ENCODE measurements around the gene MAPRE2.
A peak's percentile ranks its signal among the peaks of the same experiment; 100 is the strongest.

Gene MAPRE2

DNA sequence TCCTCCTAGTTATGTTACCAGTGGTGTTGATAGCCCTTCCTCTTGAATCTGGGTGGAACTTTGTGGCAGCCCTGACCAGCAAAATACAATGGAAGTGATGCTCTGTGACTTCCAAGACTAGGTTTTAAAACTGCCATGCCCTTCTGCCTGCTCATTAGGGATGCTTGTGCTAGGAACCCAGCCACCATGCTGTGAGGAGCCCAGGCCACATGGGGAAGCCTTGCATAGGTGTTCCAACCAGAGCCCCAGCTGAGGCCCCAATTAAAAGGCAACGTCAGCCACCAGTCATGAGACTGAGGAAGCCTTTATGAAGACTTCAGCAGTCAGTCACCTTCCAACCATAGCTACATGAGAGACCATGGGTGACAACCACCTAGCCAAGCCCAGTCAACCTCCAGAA, 14.0 kb upstream of the MAPRE2 start:
- Histone ChIP-seq H3K79me2 (ENCODE audit: control insufficient read depth, insufficient read depth, low read length, poor library complexity) (no peaks in the 10 kb centered on the region), H3K27me3 (ENCODE audit: insufficient read depth, low read length) (no peaks in the 10 kb centered on the region), H3K4me3 (ENCODE audit: low read depth, low read length) (no peak overlapping the region), H2BK12ac (ENCODE audit: low read length) (no peak overlapping the region), H3K4ac (ENCODE audit: low read depth, low read length) (no peak overlapping the region), H3K18ac (ENCODE audit: low read length) (no peak overlapping the region), H2AK5ac (ENCODE audit: low read length) (no peak overlapping the region), H3K14ac (ENCODE audit: low read length) (no peak overlapping the region), H2BK5ac (ENCODE audit: low read depth, low read length, poor library complexity) (no peak overlapping the region), H4K12ac (ENCODE audit: low read depth, low read length) (no peak overlapping the region), H3K36me3 (ENCODE audit: control insufficient read depth in 1 of 2, insufficient read depth in 2 of 2, low read length in 2 of 2) (no peaks in the 10 kb centered on the region), H2AFZ (ENCODE audit: insufficient read depth, low read length, poor library complexity) (no peak overlapping the region), H3K79me1 (ENCODE audit: low read length) (no peaks in the 10 kb centered on the region), H3K23ac (ENCODE audit: low read length) (no peak overlapping the region), H3K4me2 (ENCODE audit: low read length) (no peak overlapping the region), H3K9ac (ENCODE audit: low read length) (no peak overlapping the region), H4K8ac (ENCODE audit: low read depth, low read length) (no peak overlapping the region), H3K9me3 (ENCODE audit: insufficient read depth, low read depth, low read length) (no peaks in the 10 kb centered on the region), H3K4me1 (ENCODE audit: control insufficient read depth in 1 of 2, insufficient read depth in 2 of 2, low read length in 2 of 2) (no peaks in the 10 kb centered on the region), H3K27ac (ENCODE audit: low read depth, low read length) (no peak overlapping the region), H4K91ac (ENCODE audit: low read depth, low read length) (no peak overlapping the region), H2BK120ac (ENCODE audit: insufficient read depth, low read length, poor library complexity) (no peak overlapping the region)
- WGBS (ENCODE audit: extremely low coverage, insufficient coverage, insufficient read length), result no CpG with 5 or more reads among the region's 1 CpG
- no peak for DNase-seq

DNA sequence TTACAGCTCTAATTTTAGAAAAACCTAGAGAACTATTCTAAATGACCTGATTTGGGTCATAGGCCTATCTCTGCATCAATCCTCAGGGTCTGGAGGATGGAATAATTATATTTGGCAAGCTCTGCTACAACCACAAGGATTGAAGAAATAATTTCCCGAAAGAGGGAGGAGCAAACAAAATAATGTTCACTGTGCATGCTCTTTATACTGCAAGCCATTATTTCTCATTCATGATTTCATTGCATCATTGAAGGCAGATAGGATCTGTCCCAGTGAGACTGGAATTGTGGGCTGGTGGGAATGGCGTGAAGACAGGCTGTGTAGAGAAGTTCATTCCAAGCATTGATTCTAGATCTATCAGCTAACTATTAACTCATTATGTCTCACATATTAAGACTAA, 12.7 kb upstream of the MAPRE2 start:
- Histone ChIP-seq H3K9me3 (ENCODE audit: insufficient read depth, low read depth, low read length) (no peaks in the 10 kb centered on the region), H4K12ac (ENCODE audit: low read depth, low read length) (no peak overlapping the region), H3K4me2 (ENCODE audit: low read length) (no peak overlapping the region), H3K9ac (ENCODE audit: low read length) (no peak overlapping the region), H2BK12ac (ENCODE audit: low read length) (no peak overlapping the region), H4K8ac (ENCODE audit: low read depth, low read length) (no peak overlapping the region), H2AFZ (ENCODE audit: insufficient read depth, low read length, poor library complexity) (no peak overlapping the region), H3K79me1 (ENCODE audit: low read length) (no peaks in the 10 kb centered on the region), H2BK120ac (ENCODE audit: insufficient read depth, low read length, poor library complexity) (no peak overlapping the region), H3K27ac (ENCODE audit: low read depth, low read length) (no peak overlapping the region), H2AK5ac (ENCODE audit: low read length) (no peak overlapping the region), H3K4me1 (ENCODE audit: control insufficient read depth in 1 of 2, insufficient read depth in 2 of 2, low read length in 2 of 2) (no peaks in the 10 kb centered on the region), H2BK5ac (ENCODE audit: low read depth, low read length, poor library complexity) (no peak overlapping the region), H3K18ac (ENCODE audit: low read length) (no peak overlapping the region), H3K4me3 (ENCODE audit: low read depth, low read length) (no peak overlapping the region), H3K4ac (ENCODE audit: low read depth, low read length) (no peak overlapping the region), H3K23ac (ENCODE audit: low read length) (no peak overlapping the region), H3K27me3 (ENCODE audit: insufficient read depth, low read length) (no peaks in the 10 kb centered on the region), H3K36me3 (ENCODE audit: control insufficient read depth in 1 of 2, insufficient read depth in 2 of 2, low read length in 2 of 2) (no peaks in the 10 kb centered on the region), H3K14ac (ENCODE audit: low read length) (no peak overlapping the region), H4K91ac (ENCODE audit: low read depth, low read length) (no peak overlapping the region), H3K79me2 (ENCODE audit: control insufficient read depth, insufficient read depth, low read length, poor library complexity) (no peaks in the 10 kb centered on the region)
- DNase-seq, result peak; percentile 66 to 84
- no CpG with 5 or more reads among the region's 2 CpGs for whole genome bisulfite sequencing (ENCODE audit: extremely low coverage, insufficient coverage, insufficient read length)

DNA sequence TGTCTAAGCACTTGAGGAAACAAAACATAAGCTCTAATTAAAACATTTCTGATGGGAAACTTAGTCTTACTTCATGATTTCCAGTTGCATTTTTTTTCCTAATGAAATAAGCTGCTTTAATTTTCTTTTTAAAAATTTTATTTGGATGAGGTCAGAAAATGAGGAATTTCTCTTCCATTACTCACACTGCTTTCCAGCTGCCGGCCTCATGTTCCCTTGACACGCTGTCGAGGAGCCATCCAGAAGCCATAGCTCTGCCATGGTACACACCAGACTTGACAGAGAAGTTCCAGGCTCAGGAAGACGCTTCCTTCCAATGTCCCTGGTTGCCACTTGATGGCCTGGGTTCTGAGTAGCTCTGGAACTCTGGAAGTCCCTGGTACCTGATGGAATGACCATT, 12.1 kb upstream of the MAPRE2 start:
- no peaks in the 10 kb centered on the region for H3K79me1 ChIP-seq (ENCODE audit: low read length)
- no peak overlapping the region for H2BK5ac ChIP-seq (ENCODE audit: low read depth, low read length, poor library complexity)
- no peak overlapping the region for H3K9ac ChIP-seq (ENCODE audit: low read length)
- H2AFZ ChIP-seq (ENCODE audit: insufficient read depth, low read length, poor library complexity), result no peak overlapping the region
- no CpG with 5 or more reads among the region's 4 CpGs for WGBS (ENCODE audit: extremely low coverage, insufficient coverage, insufficient read length)
- peak; percentile 38 to 67 for DNase-seq
- H3K36me3 ChIP-seq (ENCODE audit: control insufficient read depth in 1 of 2, insufficient read depth in 2 of 2, low read length in 2 of 2), result no peaks in the 10 kb centered on the region
- H3K27me3 ChIP-seq (ENCODE audit: insufficient read depth, low read length), result no peaks in the 10 kb centered on the region
- H3K4me1 ChIP-seq (ENCODE audit: control insufficient read depth in 1 of 2, insufficient read depth in 2 of 2, low read length in 2 of 2), result no peaks in the 10 kb centered on the region
- no peak overlapping the region for H3K4me2 ChIP-seq (ENCODE audit: low read length)
- H3K9me3 ChIP-seq (ENCODE audit: insufficient read depth, low read depth, low read length), result no peaks in the 10 kb centered on the region
- no peak overlapping the region for H3K14ac ChIP-seq (ENCODE audit: low read length)
- H4K12ac ChIP-seq (ENCODE audit: low read depth, low read length), result no peak overlapping the region
- H3K79me2 ChIP-seq (ENCODE audit: control insufficient read depth, insufficient read depth, low read length, poor library complexity), result no peaks in the 10 kb centered on the region
- no peak overlapping the region for H3K27ac ChIP-seq (ENCODE audit: low read depth, low read length)
- H2BK12ac ChIP-seq (ENCODE audit: low read length), result no peak overlapping the region
- no peak overlapping the region for H2BK120ac ChIP-seq (ENCODE audit: insufficient read depth, low read length, poor library complexity)
- no peak overlapping the region for H3K23ac ChIP-seq (ENCODE audit: low read length)
- no peak overlapping the region for H3K18ac ChIP-seq (ENCODE audit: low read length)
- no peak overlapping the region for H3K4ac ChIP-seq (ENCODE audit: low read depth, low read length)
- no peak overlapping the region for H4K8ac ChIP-seq (ENCODE audit: low read depth, low read length)
- no peak overlapping the region for H2AK5ac ChIP-seq (ENCODE audit: low read length)
- H4K91ac ChIP-seq (ENCODE audit: low read depth, low read length), result no peak overlapping the region
- H3K4me3 ChIP-seq (ENCODE audit: low read depth, low read length), result no peak overlapping the region

DNA sequence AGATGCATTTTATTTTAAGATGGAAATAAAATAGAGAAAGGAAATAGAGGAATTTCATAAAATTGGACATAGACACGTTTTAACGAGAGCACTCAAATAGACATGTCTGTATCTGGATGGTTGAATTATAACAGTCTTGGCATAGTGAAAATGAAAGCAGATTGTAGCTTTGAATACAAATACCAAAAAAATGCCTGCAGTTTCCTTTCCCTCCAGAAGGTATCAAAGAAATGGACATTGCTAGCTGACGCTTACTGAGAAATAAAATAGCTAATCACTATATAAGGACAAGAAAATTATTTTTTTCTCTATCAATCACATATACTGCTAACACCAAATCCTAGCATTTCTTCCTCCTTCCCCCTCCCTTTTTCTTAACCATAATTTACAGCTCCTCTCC, 11.4 kb upstream of the MAPRE2 start:
- Histone ChIP-seq H2AFZ (ENCODE audit: insufficient read depth, low read length, poor library complexity) (no peak overlapping the region), H4K91ac (ENCODE audit: low read depth, low read length) (no peak overlapping the region), H3K79me1 (ENCODE audit: low read length) (no peaks in the 10 kb centered on the region), H3K9ac (ENCODE audit: low read length) (no peak overlapping the region), H2BK120ac (ENCODE audit: insufficient read depth, low read length, poor library complexity) (no peak overlapping the region), H3K14ac (ENCODE audit: low read length) (no peak overlapping the region), H3K27ac (ENCODE audit: low read depth, low read length) (no peak overlapping the region), H2AK5ac (ENCODE audit: low read length) (no peak overlapping the region), H2BK12ac (ENCODE audit: low read length) (no peak overlapping the region), H3K9me3 (ENCODE audit: insufficient read depth, low read depth, low read length) (no peaks in the 10 kb centered on the region), H3K36me3 (ENCODE audit: control insufficient read depth in 1 of 2, insufficient read depth in 2 of 2, low read length in 2 of 2) (no peaks in the 10 kb centered on the region), H3K23ac (ENCODE audit: low read length) (no peak overlapping the region), H4K8ac (ENCODE audit: low read depth, low read length) (no peak overlapping the region), H3K4me3 (ENCODE audit: low read depth, low read length) (no peak overlapping the region), H4K12ac (ENCODE audit: low read depth, low read length) (no peak overlapping the region), H2BK5ac (ENCODE audit: low read depth, low read length, poor library complexity) (no peak overlapping the region), H3K27me3 (ENCODE audit: insufficient read depth, low read length) (no peaks in the 10 kb centered on the region), H3K4me1 (ENCODE audit: control insufficient read depth in 1 of 2, insufficient read depth in 2 of 2, low read length in 2 of 2) (no peaks in the 10 kb centered on the region), H3K79me2 (ENCODE audit: control insufficient read depth, insufficient read depth, low read length, poor library complexity) (no peaks in the 10 kb centered on the region), H3K4me2 (ENCODE audit: low read length) (no peak overlapping the region), H3K18ac (ENCODE audit: low read length) (no peak overlapping the region), H3K4ac (ENCODE audit: low read depth, low read length) (no peak overlapping the region)
- peak in 1 of 2 donors; percentile 31 for DNase-seq
- WGBS (ENCODE audit: extremely low coverage, insufficient coverage, insufficient read length), result no CpG with 5 or more reads among the region's 3 CpGs
